ENCODE data around the gene HLA-DMB. TPM values are rescaled to one million over a fixed set of nuclear protein-coding genes. Genes with fewer than 3 reads are reported as not detected.
A peak's percentile ranks its signal among the peaks of the same experiment; 100 is the strongest.

HLA-DMB gene
- total RNA-seq, 1 donor from 2014 or later, result 8.8 TPM

- intact Hi-C loops (cut with DNase I), result loop anchor here (5.0 to 10.0 kb wide), 4 partner anchors 136 to 999 kb away; partner anchors contain the start of genes DXO, HSD17B8, RXRB and SLC39A7
- ATAC-seq (no peak), DNase-seq (ENCODE audit: missing footprints) (no peak)
These were observed 32.6 kb upstream of the HLA-DMB start for GRCh38 chr6:32973144-32974015.

DNA sequence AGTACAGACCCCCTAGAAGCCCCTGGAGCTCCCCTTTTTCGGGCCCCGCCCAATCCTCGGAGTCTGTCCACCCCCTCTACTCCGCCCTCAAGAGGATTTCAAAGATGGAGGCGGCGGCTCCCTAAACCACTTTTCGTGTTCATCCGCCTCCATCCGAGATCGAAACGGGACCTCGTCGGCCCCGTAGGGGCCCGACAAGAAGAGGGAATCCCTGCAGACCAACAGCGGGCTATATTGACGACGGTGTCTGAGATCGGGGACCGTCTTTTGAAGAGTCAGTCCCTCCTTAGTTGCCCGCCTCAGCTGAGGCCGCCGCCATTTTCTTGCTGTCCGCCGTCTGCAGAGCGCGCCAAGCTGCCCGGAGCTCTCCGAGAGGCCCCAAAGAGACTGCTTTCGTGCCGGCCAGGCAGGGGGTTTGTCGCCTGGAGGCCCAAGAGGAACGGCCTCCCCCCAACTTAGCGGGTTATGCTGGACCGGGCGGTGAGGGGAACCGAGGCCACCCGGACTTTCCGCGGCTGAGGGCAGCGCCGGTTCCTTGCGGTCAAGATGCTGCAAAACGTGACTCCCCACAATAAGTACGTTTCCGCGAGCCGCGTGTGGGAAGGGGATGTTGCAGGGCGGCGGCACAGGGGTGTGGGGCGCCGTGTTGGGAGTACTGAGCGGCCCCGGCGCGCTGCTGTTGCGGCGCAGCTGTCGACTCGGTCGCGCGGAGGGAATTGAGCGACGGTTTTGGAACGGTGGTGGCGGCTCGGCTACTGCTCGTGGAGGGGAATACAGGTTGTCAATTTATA lies 31.7 kb upstream of the HLA-DMB start:
- intact Hi-C loops (cut with DNase I), result loop anchor here (5.0 to 10.0 kb wide), 4 partner anchors 135 to 998 kb away; partner anchors contain the start of genes DXO, HSD17B8, RXRB and SLC39A7
- ATAC-seq (no peak), DNase-seq (ENCODE audit: missing footprints) (peak; percentile 81)

DNA sequence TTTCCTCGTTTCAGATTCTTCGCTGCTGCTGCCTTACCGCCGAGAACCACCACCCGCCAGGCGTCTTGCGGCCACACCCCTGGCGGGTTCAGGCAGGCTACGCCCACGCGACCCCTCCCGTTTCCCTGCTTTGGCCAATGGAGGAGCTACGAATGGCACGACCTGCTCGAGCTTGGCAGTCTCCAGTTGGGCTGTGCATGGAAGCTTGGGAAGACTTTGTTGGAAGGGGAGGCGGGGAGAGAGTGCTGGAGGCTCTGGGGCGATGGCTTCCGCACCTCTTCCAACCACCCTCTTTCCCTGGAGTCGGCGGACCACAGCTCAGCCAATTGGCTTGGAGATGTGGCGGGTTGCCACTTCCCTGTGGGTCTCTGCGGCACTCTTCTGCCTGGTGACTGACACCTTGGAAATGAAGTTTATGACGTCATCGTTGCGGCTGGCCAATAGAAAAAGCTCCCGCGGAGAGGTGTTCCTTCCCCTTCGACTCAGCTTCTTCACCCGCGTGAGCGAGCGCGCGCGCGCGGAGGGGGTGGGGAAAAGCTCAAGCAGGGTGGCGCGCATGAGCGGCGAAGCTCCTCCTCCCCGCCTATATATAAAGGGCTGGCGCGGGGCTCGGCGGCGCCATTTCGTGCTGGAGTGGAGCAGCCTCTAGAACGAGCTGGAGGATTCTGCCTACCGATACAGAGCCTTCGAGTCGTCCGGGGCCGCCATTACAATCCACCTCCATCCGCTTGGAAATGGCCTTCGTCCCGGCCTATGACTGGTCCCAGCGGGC lies 30.9 kb upstream of the HLA-DMB start:
- ATAC-seq, result peak; percentile 64
- peak; percentile 99 for DNase-seq (ENCODE audit: missing footprints)
- intact Hi-C loops (cut with DNase I), result loop anchor here (5.0 to 10.0 kb wide), 4 partner anchors 134 to 997 kb away; partner anchors contain the start of genes DXO, HSD17B8, RXRB and SLC39A7

DNA sequence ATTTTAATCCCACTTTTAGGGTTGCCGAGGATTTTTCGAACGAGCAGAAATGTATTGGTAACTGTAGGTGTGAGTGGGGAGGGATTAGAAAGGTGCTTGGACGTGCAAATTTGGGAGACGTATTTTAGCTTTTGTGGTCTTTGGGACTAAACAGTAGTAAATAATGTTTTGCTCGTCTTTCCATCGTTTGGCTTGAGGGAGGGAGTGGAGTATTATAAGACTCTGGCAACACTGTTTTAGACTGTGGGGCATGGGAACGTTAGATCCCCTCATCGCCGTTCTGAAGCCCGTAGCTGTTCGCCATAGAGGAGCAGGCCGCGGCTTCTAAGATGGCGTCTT lies 30.4 kb upstream of the HLA-DMB start:
- ATAC-seq (no peak), DNase-seq (ENCODE audit: missing footprints) (no peak)
- intact Hi-C loops (cut with DNase I), result loop anchor here (5.0 to 10.0 kb wide), 4 partner anchors 134 to 996 kb away; partner anchors contain the start of genes DXO, HSD17B8, RXRB and SLC39A7

- ATAC-seq (peak; percentile 55), DNase-seq (ENCODE audit: missing footprints) (peak; percentile 94)
- intact Hi-C loops (cut with DNase I), result loop anchor here (5.0 to 10.0 kb wide), 4 partner anchors 133 to 996 kb away; partner anchors contain the start of genes DXO, HSD17B8, RXRB and SLC39A7
These were observed 29.8 kb upstream of the HLA-DMB start for GRCh38 chr6:32970413-32971241.

- intact Hi-C loops (cut with DNase I), result loop anchor here (5.0 to 10.0 kb wide), 5 partner anchors 38 to 995 kb away; partner anchors contain the start of genes DXO, HSD17B8, RXRB and SLC39A7
- ATAC-seq (peak; percentile 9), DNase-seq (ENCODE audit: missing footprints) (peak; percentile 76)
These were observed 29.0 kb upstream of the HLA-DMB start for GRCh38 chr6:32969685-32970412.

- ATAC-seq (peak; percentile 33), DNase-seq (ENCODE audit: missing footprints) (peak; percentile 80)
- intact Hi-C loops (cut with DNase I), result loop anchor here (5.0 kb wide), 1 partner anchor 37 kb away; no protein-coding TSS in a partner anchor
These were observed 28.2 kb upstream of the HLA-DMB start for GRCh38 chr6:32968867-32969684.

DNA sequence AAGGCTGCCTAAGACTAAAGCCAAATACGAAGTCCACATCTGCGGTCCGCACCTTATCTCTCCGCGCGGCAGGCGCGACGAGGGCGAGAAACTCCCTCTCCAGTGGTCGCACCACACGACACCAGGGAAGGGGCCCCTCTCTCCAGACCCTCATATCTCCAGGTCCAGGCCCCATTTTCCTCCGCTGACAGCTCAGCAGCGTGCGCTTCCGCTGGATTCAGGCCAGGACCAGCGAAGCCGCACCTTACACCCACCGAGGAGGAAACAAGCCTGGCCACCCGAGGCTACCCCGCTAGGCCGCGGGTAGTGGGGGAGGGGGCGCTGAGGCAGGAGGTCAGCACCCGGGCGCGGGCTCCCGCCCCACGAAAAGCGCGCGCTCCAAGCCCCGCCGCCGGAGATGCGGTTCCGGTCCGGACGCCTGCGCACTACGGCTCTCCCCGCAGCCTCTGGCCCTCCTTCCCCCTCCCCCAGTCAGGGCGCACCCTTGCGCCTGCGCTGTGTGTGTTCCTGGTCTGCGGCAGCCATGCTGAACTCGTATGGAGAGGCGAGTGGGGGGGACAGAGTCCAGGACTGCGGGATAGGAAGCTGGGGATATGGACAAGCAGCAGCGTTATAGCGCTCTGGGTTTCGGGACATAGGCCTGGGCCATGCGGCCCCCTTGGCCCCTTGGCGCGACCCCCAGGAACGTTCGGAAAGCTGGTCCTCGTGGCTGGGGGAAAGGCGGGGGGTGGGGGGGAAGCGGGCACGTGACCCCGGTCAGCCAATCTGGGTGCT lies 27.5 kb upstream of the HLA-DMB start, which contains the start of gene BRD2:
BRD2 (plus strand) TSS at position 502 of the 774 bp plus-strand sequence. CDS start 4,305 bp downstream, outside the sequence.
- peak; percentile 97 for DNase-seq (ENCODE audit: missing footprints)
- intact Hi-C loops (cut with DNase I), result loop anchor here (5.0 kb wide), 1 partner anchor 36 kb away; no protein-coding TSS in a partner anchor
- peak; percentile 74 for ATAC-seq

GRCh38 chr6:32967151-32968091 lies 26.6 kb upstream of the HLA-DMB start:
- DNase-seq (ENCODE audit: missing footprints), result no peak
- intact Hi-C loops (cut with DNase I), result loop anchor here (5.0 kb wide), 1 partner anchor 35 kb away; no protein-coding TSS in a partner anchor
- no peak for ATAC-seq

DNA sequence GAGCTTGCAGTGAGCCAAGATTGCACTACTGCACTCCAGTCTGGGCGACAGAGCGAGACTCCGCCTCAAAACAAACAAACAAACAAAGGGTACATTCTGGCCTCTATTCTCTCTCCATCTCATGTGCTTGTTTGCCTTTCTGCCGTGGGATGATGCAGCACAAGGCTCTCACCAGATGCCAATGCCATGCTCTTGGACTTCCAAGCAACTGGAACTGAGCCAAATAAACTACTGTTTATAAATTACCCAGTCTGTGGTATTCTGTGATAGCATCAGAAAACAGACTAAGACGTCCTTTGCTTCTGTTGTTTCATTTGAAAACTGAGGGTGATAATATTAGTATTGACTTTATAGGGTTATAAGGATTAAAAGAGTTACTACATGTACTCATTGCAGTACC lies 23.9 kb upstream of the HLA-DMB start:
- DNase-seq (ENCODE audit: missing footprints) (no peak), ATAC-seq (no peak)
- intact Hi-C loops (cut with DNase I), result loop anchor here (5.0 kb wide), 1 partner anchor 32 kb away; no protein-coding TSS in a partner anchor

DNA sequence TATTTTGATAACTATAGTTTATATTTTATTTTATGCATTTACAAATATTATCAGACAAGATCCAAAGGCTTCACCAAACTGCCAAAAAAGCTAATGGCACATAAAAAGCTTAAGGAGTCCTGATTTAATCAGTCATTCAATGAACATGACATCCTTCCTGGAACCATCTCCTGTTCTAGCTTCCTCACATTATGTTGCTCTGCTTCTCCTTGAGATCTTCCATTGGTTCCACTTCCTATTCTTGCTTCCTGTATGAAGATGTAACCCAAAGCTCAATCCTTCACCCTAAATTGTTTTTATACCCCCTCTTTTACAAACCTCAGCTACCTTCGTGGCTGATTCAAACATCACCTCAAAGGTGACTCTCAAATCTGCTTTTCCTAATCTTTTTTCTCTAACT lies 23.0 kb upstream of the HLA-DMB start:
- intact Hi-C loops (cut with DNase I), result no loop called here
- no peak for ATAC-seq

GRCh38 chr6:32962213-32962826 lies 21.5 kb upstream of the HLA-DMB start:
- intact Hi-C loops (cut with DNase I), result no loop called here

More for the DNA sequence above, 23.0 kb upstream of the HLA-DMB start:
- DNase-seq (ENCODE audit: missing footprints), result no peak

GRCh38 chr6:32960563-32960962 lies 19.7 kb upstream of the HLA-DMB start:
- DNase-seq (ENCODE audit: missing footprints), result no peak
- intact Hi-C loops (cut with DNase I), result no loop called here
- no peak for ATAC-seq

More at GRCh38 chr6:32962213-32962826, 21.5 kb upstream of the HLA-DMB start:
- ATAC-seq, result no peak
- no peak for DNase-seq (ENCODE audit: missing footprints)

DNA sequence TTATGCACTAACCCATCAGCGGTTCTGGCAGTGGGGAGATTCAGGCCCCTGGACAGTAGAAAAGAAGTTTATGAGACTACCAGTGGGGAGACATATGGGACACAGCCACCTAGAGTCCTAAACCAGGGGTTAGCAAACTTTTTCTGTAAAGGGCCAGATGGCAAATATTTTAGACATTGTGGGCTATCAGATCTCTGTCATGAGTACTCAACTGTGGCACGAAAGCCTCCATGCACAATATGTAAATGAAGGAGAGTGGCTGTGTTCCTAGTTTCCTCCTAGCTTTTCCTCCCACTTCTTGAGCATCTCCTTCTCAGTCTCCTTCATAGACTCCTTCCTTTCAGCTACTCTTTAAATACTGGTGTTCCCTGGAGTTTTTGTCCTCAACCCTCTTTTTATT lies 15.3 kb upstream of the HLA-DMB start:
- DNase-seq (ENCODE audit: missing footprints) (no peak), ATAC-seq (no peak)
- intact Hi-C loops (cut with DNase I), result no loop called here
